ENCODE results near the gene WWOX.

The WWOX gene

GRCh38 chr16:78628461-78629045 lies 529.1 kb downstream of the WWOX start:
- TF ChIP-seq GATA1 (IDR thresholded peaks at IDR 0.05; ENCODE audit: low read depth, low read length) = no peak
- no peak for TF ChIP-seq POLR2A (IDR thresholded peaks at IDR 0.05; ENCODE audit: low read length)
- no peak for DNase-seq

GRCh38 chr16:78629173-78629572 lies 529.7 kb downstream of the WWOX start:
- TF ChIP-seq GATA1 (IDR thresholded peaks at IDR 0.05; ENCODE audit: low read depth, low read length) = no peak
- no peak for TF ChIP-seq POLR2A (IDR thresholded peaks at IDR 0.05; ENCODE audit: low read length)
- no peak for DNase-seq

GRCh38 chr16:78630102-78630501 lies 530.6 kb downstream of the WWOX start:
- DNase-seq = no peak
- TF ChIP-seq GATA1 (IDR thresholded peaks at IDR 0.05; ENCODE audit: low read depth, low read length) (no peak), POLR2A (IDR thresholded peaks at IDR 0.05; ENCODE audit: low read length) (no peak)

GRCh38 chr16:78633551-78633950 lies 534.1 kb downstream of the WWOX start:
- DNase-seq = no peak
- TF ChIP-seq POLR2A (IDR thresholded peaks at IDR 0.05; ENCODE audit: low read length) (no peak), GATA1 (IDR thresholded peaks at IDR 0.05; ENCODE audit: low read depth, low read length) (no peak)

- DNase-seq = no peak
These were observed 536.4 kb downstream of the WWOX start for GRCh38 chr16:78635807-78636206.

GRCh38 chr16:78638371-78638770 lies 538.9 kb downstream of the WWOX start:
- no peak for TF ChIP-seq GATA1 (IDR thresholded peaks at IDR 0.05; ENCODE audit: low read depth, low read length)
- TF ChIP-seq POLR2A (IDR thresholded peaks at IDR 0.05; ENCODE audit: low read length) = no peak
- DNase-seq = no peak

More at GRCh38 chr16:78635807-78636206, 536.4 kb downstream of the WWOX start:
- no peak for TF ChIP-seq GATA1 (IDR thresholded peaks at IDR 0.05; ENCODE audit: low read depth, low read length)
- no peak for TF ChIP-seq POLR2A (IDR thresholded peaks at IDR 0.05; ENCODE audit: low read length)

GRCh38 chr16:78639775-78640174 lies 540.3 kb downstream of the WWOX start:
- no peak for DNase-seq
- TF ChIP-seq GATA1 (IDR thresholded peaks at IDR 0.05; ENCODE audit: low read depth, low read length) = no peak
- no peak for TF ChIP-seq POLR2A (IDR thresholded peaks at IDR 0.05; ENCODE audit: low read length)

GRCh38 chr16:78640886-78641285 lies 541.4 kb downstream of the WWOX start:
- no peak for TF ChIP-seq GATA1 (IDR thresholded peaks at IDR 0.05; ENCODE audit: low read depth, low read length)
- TF ChIP-seq POLR2A (IDR thresholded peaks at IDR 0.05; ENCODE audit: low read length) = no peak
- no peak for DNase-seq

- DNase-seq = no peak
- no peak for TF ChIP-seq POLR2A (IDR thresholded peaks at IDR 0.05; ENCODE audit: low read length)
- no peak for TF ChIP-seq GATA1 (IDR thresholded peaks at IDR 0.05; ENCODE audit: low read depth, low read length)
These were observed 542.0 kb downstream of the WWOX start for GRCh38 chr16:78641433-78641832.

- no peak for DNase-seq
- TF ChIP-seq POLR2A (IDR thresholded peaks at IDR 0.05; ENCODE audit: low read length) (no peak), GATA1 (IDR thresholded peaks at IDR 0.05; ENCODE audit: low read depth, low read length) (no peak)
These were observed 543.3 kb downstream of the WWOX start for GRCh38 chr16:78642621-78643285.

- TF ChIP-seq POLR2A (IDR thresholded peaks at IDR 0.05; ENCODE audit: low read length) = no peak
- TF ChIP-seq GATA1 (IDR thresholded peaks at IDR 0.05; ENCODE audit: low read depth, low read length) = no peak
- no peak for DNase-seq
These were observed 546.2 kb downstream of the WWOX start for GRCh38 chr16:78645657-78646056.

- DNase-seq = no peak
- no peak for TF ChIP-seq GATA1 (IDR thresholded peaks at IDR 0.05; ENCODE audit: low read depth, low read length)
- no peak for TF ChIP-seq POLR2A (IDR thresholded peaks at IDR 0.05; ENCODE audit: low read length)
These were observed 547.6 kb downstream of the WWOX start for GRCh38 chr16:78647019-78647418.

- TF ChIP-seq POLR2A (IDR thresholded peaks at IDR 0.05; ENCODE audit: low read length) (no peak), GATA1 (IDR thresholded peaks at IDR 0.05; ENCODE audit: low read depth, low read length) (no peak)
These were observed 548.0 kb downstream of the WWOX start for GRCh38 chr16:78647491-78647890.

GRCh38 chr16:78648517-78648916 lies 549.1 kb downstream of the WWOX start:
- TF ChIP-seq POLR2A (IDR thresholded peaks at IDR 0.05; ENCODE audit: low read length) = no peak
- no peak for TF ChIP-seq GATA1 (IDR thresholded peaks at IDR 0.05; ENCODE audit: low read depth, low read length)
- DNase-seq = no peak

More at GRCh38 chr16:78647491-78647890, 548.0 kb downstream of the WWOX start:
- no peak for DNase-seq
